Hepatocyte (in vitro differentiated cells): ENCODE measurements around the gene EXD3.
"Not testable (repeated sequence)": the region's sequence is repeated elsewhere in the genome, so short reads cannot be mapped to it uniquely, and the experiment has no call there.

Experiments
- CTCF ChIP-seq: fragments of 200-600 bp; sonication (generic); IDR thresholded peaks from 2 replicates; pipeline ENCODE4 v1.5.1; 2016; ENCODE audit warnings: antibody characterized with exemption, mild to moderate bottlenecking; ENCODE audit not compliant: poor library complexity
- EZH2 ChIP-seq: fragments of 200-600 bp; sonication (generic); IDR thresholded peaks from 2 replicates; pipeline ENCODE4 v1.6.1; 2016; ENCODE audit warnings: antibody characterized with exemption, mild to moderate bottlenecking, borderline replicate concordance
- EZH2phosphoT487 ChIP-seq: fragments of 200-600 bp; sonication (generic); IDR thresholded peaks from one replicate; pipeline ENCODE4 v1.6.1; 2018; ENCODE audit warnings: antibody characterized with exemption, mild to moderate bottlenecking, low read depth, moderate library complexity; ENCODE audit not compliant: unreplicated experiment, severe bottlenecking

- not testable (repeated sequence) for TF ChIP-seq CTCF, EZH2, EZH2phosphoT487
Measured at GRCh38 chr9:137450539-137451222, 27.7 kb upstream of the EXD3 start.
